Measurements from ENCODE around the gene RIT1.

RIT1 gene

GRCh38 chr1:155850345-155850744, 60.8 kb downstream of the RIT1 start:
- DNase-seq: no peak

- DNase-seq: no peak
Observed at GRCh38 chr1:155847823-155848529, 63.2 kb downstream of the RIT1 start.
